HG03520 (cell line): ENCODE measurements around the gene TUFM.
"Not testable (repeated sequence)": the region's sequence is repeated elsewhere in the genome, so short reads cannot be mapped to it uniquely, and the experiment has no call there.

ENCODE experiments used
- ATAC-seq: cut with Tn5 transposase; IDR thresholded peaks from one replicate; pipeline ENCODE4 v1.9.1; 2021; ENCODE audit warnings: mild to moderate bottlenecking, moderate library complexity; ENCODE audit not compliant: unreplicated experiment

TUFM gene

DNA sequence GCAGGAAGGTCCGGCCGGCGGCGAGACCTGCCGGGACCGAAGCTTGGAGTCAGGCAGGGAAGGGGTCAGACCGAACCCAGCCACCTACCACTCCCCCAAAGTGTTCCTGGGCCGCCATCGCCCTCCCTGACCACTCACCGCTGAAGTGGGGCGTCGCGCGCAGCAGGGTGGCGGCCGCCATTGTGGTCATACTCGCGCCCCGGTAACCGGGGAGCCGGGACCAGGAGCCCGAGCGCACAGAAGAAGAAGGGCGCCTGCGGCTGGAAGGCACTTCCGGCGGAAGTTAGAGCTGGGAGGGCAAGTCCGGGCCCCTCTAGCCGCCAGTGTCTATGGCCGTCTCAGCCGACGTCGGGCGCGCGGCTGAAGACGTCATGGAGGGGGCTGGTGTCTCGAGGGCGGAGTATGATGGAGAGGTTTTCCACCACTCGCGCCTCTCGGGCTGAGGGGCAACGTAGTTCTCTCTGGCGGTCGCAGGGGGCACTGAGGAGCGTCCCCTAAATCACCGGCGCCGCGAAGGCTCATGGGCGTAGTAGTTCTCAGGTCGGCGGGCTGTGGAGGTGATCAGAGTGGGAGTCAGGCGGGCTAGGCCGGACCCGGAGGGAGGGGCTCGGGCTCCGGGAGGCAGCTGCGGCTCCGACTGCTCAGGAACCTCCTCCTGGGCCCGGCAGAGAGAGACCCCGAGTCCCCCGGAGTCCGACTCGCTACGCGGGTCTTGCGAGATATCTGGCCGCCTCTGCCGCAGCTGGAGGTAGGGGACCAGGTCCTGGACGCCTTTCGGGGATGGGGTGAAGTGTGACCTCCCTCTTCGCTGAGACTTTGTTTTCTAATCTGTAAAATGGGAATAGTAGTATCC is at the start of gene TUFM:
TUFM (minus strand) TSS at position 269 of the 853 bp plus-strand sequence; CDS start at position 190, 79 bp downstream.
- peak; percentile 87 for ATAC-seq

DNA sequence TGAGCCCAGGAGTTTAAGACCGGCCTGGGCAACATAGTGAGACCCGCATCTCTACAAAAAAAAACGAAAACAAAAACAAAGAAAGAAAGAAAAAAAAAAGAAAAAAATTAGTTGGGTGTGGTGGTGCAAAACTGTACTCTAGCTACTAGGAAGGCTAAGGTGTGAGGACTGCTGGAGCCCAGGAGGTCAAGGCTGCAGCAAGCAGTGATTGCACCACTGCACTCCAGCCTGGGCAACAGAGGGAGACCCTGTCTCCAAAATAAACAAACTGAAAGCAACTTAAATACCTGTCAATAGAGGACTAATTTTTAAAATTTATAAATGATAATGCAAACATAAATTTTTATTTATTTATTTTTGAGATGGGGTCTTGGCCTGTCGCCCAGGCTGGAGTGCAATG is 49.5 kb upstream of the TUFM start:
- ATAC-seq: no peak

DNA sequence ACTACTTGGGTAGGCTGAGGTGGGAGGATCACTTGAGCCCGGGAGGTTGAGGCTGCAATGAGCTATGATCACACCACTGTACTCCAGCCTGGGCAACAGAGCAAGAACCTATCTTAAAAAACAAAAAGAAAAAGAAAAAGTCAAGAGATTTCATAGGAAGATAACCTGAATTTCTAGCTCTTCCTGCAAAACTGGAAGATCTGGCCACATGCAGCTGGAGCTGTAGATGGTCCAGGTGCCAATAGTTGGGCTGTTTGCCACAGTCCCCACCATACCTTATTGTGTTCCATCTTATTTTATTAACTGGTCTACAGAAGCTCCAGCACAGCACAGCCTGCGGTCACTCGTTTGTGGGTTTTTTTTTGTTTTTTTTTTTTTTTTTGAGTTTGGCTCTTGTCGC is 47.1 kb upstream of the TUFM start:
- ATAC-seq: no peak

DNA sequence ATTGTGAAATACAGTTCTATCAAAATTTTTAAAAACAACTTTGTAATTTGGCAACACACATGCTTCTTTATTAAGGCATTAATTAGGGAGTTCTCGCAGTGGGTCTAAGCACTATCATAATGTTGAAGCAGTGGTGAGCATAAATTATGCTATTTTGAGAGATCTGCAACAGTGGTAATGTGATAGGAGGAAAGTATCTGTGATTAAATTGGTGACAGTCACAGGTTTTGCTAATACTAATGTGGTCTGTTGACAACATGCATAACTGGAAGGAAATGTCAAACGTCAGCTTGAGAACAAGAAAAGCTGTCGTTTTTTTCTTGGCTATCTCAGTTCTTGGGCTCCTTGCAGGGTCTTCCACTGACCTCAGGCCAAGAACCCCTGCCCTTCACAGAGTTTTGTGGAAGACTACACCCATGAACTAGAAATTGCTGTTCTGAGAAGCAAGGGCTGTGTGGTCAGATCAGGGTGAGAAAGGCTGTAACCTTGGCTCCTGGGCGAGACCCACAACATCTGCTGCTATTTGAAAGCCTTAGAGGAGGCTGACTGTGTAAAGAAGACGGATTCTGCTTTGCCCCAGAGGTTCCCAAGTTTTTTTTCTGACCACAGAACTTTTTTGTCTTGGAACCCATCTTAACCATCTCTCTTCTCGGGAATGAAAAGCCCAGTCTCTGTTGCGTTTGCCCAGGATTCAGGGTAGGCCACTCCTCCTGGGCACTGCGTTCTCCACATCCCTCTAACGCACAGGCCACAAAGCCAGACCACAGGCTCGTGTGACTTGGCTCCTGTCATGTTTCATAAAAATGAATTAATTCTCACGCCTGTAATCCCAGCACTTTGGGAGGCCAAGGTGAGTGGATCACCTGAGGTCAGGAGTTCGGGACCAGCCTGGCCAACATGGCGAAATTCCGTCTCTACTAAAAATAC is 46.1 kb upstream of the TUFM start:
- no peak for ATAC-seq

DNA sequence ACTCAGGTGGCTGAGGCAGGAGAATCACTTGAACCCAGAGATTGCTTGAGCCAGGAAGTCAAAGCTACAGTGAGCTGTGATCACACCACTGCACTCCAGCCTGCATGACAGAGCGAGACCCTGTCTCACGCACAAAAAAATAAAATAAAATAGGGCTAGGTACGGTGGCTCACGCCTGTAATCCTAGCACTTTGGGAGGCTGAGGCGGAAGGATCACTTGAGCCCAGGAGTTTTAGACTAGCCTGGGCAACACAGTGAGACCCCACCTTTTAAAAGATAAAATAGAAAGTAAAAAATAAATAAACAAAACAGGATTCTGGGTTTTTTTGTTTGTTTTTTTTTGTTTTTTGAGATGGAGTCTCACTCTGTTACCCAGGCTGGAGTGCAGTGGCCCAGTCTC is 44.2 kb upstream of the TUFM start:
- ATAC-seq: not testable (repeated sequence)

DNA sequence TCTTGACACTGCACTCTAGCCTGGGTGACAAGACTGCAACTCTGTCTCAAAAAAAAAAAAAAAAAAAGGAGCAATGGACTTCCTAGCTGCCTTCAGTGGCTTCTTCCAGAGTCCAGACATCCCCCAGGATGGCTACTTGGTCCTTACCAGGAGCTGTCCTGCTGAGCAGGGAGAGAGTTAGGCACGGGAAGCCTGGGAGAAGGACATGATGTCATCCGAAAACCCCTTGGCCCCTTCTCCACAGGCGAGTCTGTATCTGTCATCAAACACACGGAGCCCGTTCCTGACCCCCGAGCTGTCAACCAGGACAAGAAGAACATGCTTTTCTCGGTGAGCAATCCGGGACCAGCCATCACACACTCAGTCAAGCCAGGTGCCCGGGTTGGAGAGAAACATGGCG is 40.8 kb upstream of the TUFM start:
- no peak for ATAC-seq

DNA sequence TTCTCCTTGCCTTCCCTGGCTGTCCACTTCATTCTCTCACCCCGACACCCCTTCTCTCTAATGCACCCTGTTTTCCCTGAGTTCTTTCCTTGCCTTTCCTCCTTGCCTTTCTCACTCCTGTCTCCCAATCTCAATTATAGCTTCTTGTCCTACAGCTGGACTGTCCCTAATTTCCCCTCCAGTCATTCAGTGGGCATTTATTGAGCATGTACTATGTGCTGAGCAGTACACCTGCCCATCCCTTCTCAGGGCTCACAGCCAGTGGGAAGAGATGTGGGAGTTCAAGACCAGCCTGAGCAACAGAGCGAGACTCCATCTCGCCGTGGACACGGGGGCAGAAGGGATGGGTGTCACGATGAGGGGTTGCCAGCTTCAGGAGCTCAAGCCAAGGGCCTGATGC is 37.9 kb upstream of the TUFM start:
- no peak for ATAC-seq

DNA sequence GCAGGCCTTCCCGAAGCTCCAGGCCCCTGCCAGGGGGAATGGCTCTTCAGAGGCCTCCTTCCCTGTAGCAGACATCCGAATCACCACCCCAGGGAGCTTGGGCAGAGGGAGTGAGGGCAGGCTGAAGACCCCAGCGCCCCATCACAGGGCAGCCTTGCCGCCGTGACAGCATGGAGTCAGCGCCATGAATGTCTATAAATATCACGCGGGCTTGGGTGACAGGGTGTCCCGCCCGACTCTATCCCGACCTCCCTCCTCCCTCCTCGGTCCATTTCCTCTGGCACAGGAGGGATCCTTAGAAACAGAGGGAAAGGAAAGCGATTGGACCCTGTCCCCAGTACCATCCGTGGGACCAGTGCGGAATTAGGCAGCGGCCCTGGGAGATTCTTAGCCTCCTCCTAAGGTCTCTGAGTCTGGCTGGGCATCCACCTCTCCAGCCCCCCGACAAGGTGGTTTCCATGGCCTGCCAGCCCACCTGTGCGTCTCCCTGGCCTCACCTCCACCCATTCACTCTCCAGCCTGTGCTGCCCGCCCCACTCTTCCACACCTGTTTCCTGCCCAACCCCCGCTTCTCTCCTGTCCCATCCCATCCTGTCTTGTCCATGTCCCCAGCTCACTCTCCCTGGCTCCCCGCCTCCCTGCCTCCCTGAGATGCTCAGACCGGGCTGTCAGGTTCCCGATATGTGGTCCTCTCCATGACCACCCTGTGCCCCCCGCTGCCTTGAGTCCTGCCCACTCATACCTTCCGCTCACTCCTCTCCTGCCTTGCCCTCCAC is 37.3 kb upstream of the TUFM start:
- no peak for ATAC-seq

DNA sequence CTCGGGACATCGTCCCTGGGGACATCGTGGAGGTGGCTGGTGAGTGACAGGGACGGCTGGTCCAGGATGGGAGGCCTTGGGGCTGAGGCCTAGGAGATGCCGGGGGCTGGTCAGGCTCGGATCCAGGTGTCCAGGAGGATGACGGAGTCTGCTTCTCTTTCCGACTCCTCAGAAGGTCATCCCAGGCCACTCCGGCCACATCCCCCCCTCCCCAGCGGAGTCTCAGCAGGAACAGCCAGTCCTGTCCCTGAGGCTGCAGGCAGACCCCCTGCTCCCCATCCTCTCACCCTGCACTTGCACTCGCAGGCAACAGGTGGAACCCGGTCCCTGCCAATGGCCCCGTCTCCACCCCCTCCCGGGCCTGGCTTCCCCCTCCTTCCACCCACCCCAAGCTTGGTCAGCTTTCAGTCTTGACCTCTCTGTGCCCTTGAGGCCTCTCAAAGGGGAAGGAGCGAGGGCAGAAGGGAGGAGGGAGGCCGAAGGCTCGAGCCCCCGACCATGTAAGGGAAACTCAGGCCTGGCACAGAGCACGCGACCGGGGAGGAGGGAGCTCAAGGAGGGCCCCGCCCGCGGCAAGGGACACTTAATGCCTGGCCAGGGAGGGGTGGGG is 36.5 kb upstream of the TUFM start:
- no peak for ATAC-seq

DNA sequence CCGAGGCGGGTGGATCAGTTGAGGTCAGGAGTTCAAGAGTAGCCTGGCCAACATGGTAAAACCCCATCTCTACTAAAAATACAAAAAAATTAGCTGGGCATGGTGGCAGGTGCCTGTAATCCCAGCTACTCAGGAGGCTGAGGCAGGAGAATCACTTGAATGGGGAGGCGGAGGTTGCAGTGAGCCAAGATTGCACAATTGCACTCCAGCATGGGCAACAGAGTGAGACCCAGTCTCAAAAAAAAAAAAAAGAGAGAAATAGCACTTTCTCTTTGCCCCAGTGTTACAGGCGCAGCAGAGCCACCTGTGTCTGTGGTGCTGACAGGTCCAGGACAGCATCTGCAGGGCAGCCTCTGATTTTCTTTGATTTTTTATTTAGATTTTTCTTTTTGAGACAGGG is 35.4 kb upstream of the TUFM start:
- ATAC-seq: not testable (repeated sequence)

DNA sequence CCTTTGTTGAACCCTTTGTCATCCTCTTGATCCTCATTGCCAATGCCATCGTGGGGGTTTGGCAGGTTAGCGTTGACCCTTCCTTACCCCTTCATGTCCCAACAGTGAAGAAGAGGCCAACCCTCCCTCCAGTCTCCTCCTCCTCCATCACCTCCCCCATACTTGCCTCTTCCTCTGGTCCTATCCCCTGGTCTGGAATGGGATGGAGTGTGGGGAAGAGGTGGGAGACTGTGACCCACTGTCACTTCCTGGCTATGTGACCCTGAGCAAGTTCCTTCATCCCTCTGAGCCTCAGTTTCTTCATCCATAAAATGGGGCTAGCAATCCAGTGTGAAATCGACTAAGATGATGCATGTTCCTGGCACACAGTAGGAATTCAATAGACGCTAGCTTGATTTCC is 34.8 kb upstream of the TUFM start:
- no peak for ATAC-seq

DNA sequence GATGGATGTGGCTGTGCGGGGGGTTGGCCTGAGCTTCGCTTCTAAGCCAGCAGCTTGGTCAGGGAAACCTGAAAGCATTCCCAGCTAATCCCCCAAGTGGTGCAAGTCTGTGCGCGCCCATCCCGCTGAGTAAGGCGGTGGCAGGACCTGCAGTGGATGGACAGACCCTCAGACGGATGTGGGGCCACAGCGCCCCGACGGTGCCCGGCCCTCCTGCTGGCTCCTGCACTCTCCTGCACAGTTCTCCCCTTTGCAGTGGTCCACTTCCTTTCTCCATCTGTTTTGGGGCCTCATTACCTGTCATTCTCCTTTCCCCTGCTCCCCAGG is 34.4 kb upstream of the TUFM start:
- no peak for ATAC-seq

DNA sequence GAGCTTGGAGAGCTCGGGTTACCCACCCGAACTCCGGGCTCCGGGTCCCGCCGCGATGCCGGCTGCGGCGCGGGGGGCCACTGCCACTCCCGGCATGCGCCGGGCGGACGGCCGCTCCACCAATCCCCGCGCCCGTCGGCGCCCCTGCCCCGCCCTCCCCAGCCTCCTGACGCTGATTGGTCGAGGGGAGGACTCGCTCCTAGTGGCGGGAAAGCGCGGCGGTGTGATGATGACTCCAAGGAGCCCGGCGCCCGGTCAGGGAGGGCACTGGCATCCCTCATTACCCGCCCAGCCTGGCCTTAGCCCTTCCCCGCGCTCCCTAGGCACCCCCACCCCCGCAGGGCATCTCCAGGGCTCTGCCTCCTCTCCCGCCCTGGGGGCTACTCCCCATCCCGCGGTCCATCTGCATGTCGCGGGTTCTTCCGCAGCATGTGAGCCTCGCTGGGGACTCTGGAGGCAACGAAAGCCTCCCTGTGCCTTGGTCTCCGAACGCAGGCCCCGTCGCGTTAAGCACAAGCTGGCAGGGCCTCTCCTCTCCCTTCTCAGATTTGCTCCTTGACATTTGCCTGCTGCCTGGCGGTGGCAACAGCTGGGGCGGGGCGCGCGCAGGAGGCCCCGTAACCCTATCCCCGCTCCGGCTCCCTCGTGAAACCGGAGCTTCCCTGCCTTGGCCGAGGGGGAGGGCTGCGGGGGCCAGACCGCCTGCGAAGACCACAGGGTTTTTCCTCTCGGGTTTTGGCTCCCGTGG is 33.9 kb upstream of the TUFM start:
- peak; percentile 77 for ATAC-seq

DNA sequence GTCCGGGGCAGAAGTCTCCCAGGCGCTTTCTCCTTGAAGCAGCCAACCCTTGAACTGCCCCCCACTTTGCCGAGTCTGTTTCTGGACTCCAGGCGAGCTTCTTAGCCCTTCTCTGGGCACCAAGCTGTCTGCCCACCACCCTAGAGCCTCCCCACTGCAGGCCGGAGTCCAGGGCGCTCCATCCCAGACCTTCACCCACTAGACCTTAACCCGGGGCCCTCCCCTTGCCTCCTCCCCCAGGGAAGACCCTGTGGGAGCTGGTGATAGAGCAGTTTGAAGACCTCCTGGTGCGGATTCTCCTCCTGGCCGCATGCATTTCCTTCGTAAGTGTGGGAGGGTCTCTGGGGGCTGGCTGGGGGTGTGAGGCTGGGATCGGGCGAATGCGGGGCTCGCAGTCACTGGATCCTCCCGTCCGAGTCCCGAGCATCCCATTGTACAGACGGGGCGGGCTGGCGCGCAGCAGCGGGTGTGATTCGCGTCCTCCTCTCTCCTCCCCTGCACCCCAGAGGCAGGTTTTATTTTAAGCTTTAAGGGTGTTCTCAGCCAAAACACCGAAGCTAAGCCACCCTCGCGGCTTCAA is 33.2 kb upstream of the TUFM start:
- ATAC-seq: no peak

DNA sequence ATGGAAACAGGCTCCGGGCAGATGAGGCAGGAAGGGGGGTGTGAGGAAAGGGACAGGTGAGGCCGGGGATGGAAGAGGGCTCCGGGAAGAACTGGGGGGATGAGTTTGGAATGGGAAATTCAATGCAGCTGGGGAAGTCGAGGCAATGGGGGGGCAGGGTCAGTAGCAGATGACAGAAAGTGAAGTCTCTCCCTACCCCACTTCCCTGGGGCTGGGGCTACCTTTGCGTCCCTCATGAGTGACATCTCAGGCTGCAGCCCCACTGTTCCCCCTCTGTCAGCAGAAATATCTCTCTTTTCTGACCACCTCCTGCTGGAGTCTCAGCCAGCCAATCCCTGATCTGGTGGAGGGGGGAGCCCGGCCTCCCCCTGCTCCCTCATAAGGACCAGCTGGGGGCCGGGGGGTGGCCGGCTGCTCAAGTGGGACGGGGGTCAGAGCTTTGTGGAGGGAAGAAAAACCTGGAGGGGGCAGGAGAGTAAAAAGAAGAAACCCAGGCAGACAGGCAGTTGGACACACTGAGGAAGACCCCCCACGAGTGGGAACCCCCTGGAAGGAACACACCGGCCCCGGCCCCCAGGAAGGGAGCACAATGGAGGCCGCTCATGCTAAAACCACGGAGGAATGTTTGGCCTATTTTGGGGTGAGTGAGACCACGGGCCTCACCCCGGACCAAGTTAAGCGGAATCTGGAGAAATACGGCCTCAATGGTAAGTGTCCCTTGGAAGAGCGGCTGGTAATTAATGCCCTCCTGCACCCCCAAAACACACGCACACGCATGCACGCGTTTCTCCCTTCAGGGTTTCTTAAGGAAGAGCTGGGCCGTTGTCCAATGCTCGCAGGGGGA is 32.2 kb upstream of the TUFM start, which contains the start of gene ATP2A1:
ATP2A1 (plus strand) TSS at position 406 of the 844 bp plus-strand sequence; CDS start at position 590, 184 bp downstream.
- ATAC-seq: no peak

DNA sequence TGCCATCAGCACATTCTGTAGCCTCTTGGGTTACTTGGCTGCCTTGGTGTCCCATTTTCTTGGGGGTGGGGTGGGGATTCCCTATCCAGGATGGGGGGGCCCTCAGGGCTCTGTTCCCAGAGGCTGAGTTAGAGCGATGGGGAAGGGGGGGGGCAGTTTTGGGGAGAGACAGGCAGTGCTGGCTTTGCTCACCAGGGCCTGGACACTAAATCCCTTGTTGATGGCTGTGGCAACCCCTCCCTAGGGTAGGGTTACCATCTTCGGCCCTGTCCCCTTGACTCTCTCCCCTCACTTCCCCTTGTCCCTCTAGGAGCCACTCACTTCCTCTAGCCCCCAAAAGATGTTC is 31.5 kb upstream of the TUFM start:
- ATAC-seq: no peak

DNA sequence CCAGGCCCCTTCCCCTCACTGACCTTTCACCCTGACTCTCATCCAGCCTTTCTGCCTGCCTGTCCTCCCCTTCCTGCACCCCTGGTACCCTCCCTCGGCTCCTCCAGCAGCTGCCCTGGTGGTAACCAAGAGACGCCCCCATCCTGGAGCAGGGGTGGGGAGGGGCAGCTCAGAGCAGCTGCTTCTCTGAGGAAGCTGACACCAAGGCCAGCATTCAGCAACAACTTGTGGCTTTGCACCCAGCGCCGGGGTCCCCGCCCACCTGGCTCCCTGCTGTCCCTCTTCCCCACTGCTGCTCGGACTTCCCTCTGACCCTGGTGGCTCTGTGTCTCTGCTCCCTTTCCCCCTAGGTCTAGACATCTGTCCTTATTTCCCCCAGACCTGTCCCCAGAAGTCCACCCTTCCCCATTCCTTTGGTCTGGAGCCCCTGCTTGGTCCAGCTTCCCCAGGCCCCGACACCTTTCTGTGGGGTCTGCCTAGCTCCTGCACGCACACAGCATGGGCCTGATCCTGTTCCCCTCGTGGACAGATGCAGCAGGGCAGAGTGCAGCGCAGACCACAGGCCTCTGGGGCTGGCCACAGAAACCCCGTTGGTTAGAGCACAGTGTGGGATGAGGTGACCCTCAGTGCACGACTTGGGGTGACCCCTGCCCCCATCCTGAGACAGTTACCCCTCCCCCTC is 31.0 kb upstream of the TUFM start:
- ATAC-seq: no peak

DNA sequence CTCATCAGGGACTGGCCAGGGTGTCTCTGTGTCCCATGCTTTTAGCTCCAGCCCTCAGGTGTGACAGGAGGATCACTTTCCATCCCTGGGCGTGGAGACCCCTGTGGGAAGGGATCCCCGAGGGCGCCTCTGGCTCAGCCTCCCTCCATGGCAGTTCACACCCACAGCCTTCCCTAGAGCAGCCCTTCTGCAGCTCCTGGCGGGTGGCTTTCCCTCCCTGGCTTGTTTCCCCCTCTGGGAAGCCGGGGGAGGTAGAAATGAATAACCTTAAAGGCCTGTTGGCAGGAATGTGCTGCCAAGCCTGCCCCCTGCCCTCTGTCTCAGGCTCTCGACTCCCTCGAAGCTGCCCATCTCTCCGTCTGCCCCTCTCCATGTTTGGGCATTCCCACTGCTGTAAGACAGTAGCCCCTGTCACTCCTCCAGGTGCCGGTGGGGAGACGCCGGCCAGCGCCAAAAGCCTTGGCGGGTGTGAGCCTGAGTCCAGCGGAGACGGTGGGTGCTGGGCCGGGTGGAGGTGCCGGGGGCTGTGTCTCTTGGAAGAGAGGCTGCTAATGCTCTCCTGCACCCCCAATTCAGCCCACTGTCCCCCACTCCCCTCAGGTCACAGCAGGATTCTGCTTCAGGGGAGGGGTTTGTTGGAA is 30.0 kb upstream of the TUFM start:
- no peak for ATAC-seq
